ENCODE measurements around the gene OR9A2.

DNA sequence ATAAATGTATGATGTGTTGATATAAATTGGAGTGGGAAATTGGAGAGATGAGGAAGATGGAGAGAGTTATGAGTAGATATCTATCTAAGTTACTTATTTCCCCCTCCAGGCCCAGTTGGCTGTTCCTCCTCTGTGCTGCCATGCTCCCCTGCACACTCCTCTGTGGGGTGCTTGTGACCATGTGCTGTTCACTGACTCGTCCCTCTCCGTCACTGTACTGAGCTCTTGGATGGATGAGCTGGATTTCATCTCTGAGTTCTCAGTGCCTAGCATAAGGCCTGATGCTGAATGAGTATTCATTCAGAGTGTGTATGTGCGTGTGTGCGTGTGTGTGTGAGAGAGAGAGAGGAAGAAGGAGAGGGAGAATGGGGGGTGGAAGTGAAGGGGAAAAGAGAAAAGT is 14.5 kb downstream of the OR9A2 start:
- TF ChIP-seq, protein P1, sequence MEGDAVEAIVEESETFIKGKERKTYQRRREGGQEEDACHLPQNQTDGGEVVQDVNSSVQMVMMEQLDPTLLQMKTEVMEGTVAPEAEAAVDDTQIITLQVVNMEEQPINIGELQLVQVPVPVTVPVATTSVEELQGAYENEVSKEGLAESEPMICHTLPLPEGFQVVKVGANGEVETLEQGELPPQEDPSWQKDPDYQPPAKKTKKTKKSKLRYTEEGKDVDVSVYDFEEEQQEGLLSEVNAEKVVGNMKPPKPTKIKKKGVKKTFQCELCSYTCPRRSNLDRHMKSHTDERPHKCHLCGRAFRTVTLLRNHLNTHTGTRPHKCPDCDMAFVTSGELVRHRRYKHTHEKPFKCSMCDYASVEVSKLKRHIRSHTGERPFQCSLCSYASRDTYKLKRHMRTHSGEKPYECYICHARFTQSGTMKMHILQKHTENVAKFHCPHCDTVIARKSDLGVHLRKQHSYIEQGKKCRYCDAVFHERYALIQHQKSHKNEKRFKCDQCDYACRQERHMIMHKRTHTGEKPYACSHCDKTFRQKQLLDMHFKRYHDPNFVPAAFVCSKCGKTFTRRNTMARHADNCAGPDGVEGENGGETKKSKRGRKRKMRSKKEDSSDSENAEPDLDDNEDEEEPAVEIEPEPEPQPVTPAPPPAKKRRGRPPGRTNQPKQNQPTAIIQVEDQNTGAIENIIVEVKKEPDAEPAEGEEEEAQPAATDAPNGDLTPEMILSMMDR (IDR thresholded peaks at IDR 0.05), result no peak
- TF ChIP-seq POLR2A (IDR thresholded peaks at IDR 0.05), result no peak
